Activated CD4-positive, alpha-beta T cell treated with anti-CD3 and anti-CD28 coated beads, Interleukin-10, Interleukin-2, amounts not matched to agents 100 ng/mL and 50 ng/mL, durations not matched to agents 16 hours and 8 hours (primary cell): ENCODE measurements around the gene TBC1D10B.
"Not testable (repeated sequence)": the region's sequence is repeated elsewhere in the genome, so short reads cannot be mapped to it uniquely, and the experiment has no call there.

ENCODE experiments used
- DNase-seq: peaks from one replicate; pipeline ENCODE4 v3.0.0-alpha.2; 2020

TBC1D10B gene

DNA sequence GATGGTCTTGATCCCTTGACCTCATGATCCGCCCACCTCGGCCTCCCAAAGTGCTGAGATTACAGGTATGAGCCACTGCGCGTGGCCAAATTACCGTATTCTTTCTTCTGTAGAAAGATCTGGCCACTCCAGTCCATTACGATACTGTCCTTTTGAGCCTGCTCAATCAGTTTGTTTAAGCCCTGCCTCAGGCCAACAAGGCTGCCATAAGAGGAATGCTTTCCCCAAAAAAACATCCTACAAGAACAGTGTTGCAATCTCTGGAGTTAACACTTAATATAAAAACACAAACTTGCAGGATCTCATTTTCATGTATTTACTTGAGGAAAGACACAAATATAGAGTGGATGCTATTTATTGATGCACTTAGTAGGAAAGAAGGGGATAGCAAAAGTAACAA, 46.1 kb downstream of the TBC1D10B start:
- not testable (repeated sequence) for DNase-seq

GRCh38 chr16:30318647-30319046, 51.6 kb downstream of the TBC1D10B start:
- not testable (repeated sequence) for DNase-seq

DNA sequence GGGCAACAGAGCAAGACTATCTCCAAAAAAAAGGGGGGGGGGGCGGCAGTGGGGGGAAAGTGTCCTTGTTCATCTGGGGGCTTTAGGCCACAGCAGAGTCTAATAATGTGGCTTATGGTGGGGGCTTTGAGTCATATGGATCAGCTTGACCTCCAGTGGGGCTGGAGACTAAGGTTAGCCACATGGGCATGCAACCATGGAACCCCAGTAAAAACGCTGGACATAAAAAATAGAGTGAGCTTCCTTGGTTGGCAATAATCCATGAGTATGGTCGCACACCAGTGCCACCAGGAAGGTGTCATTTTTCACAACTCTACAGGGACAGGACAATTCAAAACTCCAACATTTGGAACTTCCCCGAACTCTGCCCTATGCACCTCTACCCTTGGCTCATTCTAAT, 59.4 kb downstream of the TBC1D10B start:
- not testable (repeated sequence) for DNase-seq

DNA sequence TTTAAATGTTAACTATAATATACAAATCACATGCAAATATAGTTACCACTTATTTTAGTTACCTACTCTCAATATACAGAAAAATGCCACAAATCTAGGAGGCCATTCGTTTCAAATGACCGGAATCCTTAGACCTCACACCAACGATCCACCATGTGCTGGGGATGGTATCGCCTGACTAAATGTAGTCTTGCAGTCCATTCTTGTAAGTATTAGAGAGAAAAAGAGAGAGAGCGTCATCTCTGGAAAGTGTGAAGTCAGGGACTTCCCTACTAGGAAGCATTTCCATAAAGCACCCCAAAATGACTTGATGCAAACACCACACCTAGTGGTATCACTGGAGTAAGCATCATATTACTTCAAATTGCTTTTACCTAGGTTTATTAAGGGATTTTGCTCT, 61.0 kb downstream of the TBC1D10B start:
- peak; percentile 29 for DNase-seq
